Breast epithelium (tissue), 4 donors: ENCODE measurements around the gene SWSAP1. TPM values are rescaled to one million over a fixed set of nuclear protein-coding genes. Genes with fewer than 3 reads are reported as not detected.

Experiments
- DNase-seq, 2 donors: peaks; one replicate each; pipeline ENCODE4 v3.0.0-alpha.2; 2019; ENCODE audit warnings: low spot score in 2 of 2
- H3K27ac ChIP-seq, 2 donors: fragments of 200-600 bp; sonication (generic) in 1 of 2; one replicate each; pipeline ENCODE4 v1.5.1; 2016 to 2019; ENCODE audit warnings: mild to moderate bottlenecking in 1 of 2
- H3K27me3 ChIP-seq, 2 donors: fragments of 200-600 bp; sonication (generic) in 1 of 2; one replicate each; pipeline versions ENCODE4 v1.5.1 to v1.6.0; 2017 to 2019; ENCODE audit warnings: control low read depth in 1 of 2, mild to moderate bottlenecking in 1 of 2
- H3K36me3 ChIP-seq: fragments of 200-600 bp; one replicate; pipeline ENCODE4 v1.5.1; 2019
- H3K4me1 ChIP-seq, 2 donors: fragments of 200-600 bp; sonication (generic); one replicate each; pipeline ENCODE4 v1.5.1; 2016 to 2019; ENCODE audit warnings: control low read depth in 1 of 2
- H3K4me3 ChIP-seq, 3 donors: fragments of 200-600 bp; sonication (generic); 1 replicate in 2 of 3; 2 replicates in 1 of 3; pipeline ENCODE4 v1.5.1; 2016 to 2019; ENCODE audit warnings: mild to moderate bottlenecking in 3 of 3, moderate library complexity in 2 of 3
- H3K9me3 ChIP-seq, 2 donors: fragments of 200-600 bp; sonication (generic) in 1 of 2; one replicate each; pipeline ENCODE4 v1.5.1; 2016 to 2019; ENCODE audit warnings: control low read depth in 1 of 2
- POLR2A ChIP-seq: fragments of 450-650 bp; IDR thresholded peaks from one replicate; pipeline ENCODE4 v1.6.1; 2016; ENCODE audit warnings: antibody characterized with exemption, mild to moderate bottlenecking, moderate library complexity
- POLR2AphosphoS5 ChIP-seq, 3 donors: sonication (generic); formaldehyde crosslinking; IDR thresholded peaks; one replicate each; pipeline ENCODE4 v1.6.1; 2017; ENCODE audit warnings: antibody characterized with exemption in 3 of 3
- intact Hi-C: fragments of 100-400 bp; cut with DNase I; formaldehyde crosslinking; loops from one replicate; pipeline ENCODE4 v1.15.1; 2023; ENCODE audit warnings: low total_unique reads
- total RNA-seq, 3 donors: library from RNA; depleted of rRNA; stranded (reverse); fragments of >200 nt; gene quantifications; one replicate each; pipeline ENCODE4 v1.1.0, GENCODE V29; 2016
- TF ChIP-seq, protein P1 (sequence below), 3 donors: fragments of 450-650 bp; IDR thresholded peaks; one replicate each; pipeline ENCODE4 v1.5.1; 2016 to 2017; ENCODE audit warnings: antibody characterized with exemption in 3 of 3, mild to moderate bottlenecking in 3 of 3, moderate library complexity in 3 of 3

Gene SWSAP1
- total RNA-seq, 3 donors from 2014 or later, result 1.1 to 2.6 (median 2.2) TPM

DNA sequence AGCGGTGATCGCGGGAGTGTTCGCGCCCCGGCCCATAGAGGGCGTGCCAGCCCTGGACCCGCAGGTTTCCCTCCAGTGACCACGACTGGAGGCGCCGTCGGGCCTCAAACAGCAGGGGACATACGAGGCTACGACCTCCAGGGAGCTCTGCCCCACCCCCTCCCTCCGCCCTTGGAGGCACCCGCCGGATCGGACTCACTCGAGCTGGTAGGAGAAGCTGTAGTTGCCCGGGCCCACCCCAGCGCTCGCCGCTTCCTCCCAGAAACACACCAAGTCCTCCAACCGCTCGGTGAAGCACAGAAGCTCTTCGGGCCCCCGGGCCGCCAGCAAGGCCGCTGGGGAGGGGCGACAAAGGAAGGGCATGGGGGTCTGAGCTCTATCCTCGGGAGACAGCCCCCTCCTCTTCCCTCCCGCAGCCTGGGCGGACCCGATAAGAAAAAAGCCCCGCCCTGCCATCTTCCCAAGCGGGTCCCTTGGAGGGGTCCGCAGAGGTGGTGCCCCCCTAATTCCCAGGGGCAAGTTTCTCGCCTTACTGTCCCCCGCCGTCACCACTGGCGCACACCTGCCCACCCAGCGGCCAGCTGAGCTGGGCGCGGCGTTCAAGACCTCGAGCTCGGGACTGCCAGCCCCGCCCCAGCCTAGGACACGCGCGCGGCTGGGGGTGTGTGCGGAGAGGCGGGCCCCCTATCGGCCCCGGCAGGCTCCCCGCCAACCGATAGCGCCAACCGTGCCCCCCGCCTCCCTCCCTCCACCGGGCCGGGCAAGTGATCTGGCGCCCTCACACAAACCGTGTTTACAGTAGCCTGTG, 8.6 kb downstream of the SWSAP1 start:
- Histone ChIP-seq H3K4me3 (peak overlapping the region; percentile 36 to 52 (median 44)), H3K9me3 (no peaks in the 10 kb centered on the region), H3K27ac (no peak overlapping the region), H3K4me1 (peaks cover 0 to 18% of the 10 kb centered on the region in 2 donors), H3K36me3 (no peaks in the 10 kb centered on the region), H3K27me3 (peaks cover 3 to 13% of the 10 kb centered on the region in 2 donors)
- no peak for DNase-seq
- intact Hi-C loops, result no loop called here
- no peak for TF ChIP-seq POLR2A
- TF ChIP-seq, protein P1, sequence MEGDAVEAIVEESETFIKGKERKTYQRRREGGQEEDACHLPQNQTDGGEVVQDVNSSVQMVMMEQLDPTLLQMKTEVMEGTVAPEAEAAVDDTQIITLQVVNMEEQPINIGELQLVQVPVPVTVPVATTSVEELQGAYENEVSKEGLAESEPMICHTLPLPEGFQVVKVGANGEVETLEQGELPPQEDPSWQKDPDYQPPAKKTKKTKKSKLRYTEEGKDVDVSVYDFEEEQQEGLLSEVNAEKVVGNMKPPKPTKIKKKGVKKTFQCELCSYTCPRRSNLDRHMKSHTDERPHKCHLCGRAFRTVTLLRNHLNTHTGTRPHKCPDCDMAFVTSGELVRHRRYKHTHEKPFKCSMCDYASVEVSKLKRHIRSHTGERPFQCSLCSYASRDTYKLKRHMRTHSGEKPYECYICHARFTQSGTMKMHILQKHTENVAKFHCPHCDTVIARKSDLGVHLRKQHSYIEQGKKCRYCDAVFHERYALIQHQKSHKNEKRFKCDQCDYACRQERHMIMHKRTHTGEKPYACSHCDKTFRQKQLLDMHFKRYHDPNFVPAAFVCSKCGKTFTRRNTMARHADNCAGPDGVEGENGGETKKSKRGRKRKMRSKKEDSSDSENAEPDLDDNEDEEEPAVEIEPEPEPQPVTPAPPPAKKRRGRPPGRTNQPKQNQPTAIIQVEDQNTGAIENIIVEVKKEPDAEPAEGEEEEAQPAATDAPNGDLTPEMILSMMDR (IDR thresholded peaks at IDR 0.05), result peak; percentile 20 to 53 (median 29)

DNA sequence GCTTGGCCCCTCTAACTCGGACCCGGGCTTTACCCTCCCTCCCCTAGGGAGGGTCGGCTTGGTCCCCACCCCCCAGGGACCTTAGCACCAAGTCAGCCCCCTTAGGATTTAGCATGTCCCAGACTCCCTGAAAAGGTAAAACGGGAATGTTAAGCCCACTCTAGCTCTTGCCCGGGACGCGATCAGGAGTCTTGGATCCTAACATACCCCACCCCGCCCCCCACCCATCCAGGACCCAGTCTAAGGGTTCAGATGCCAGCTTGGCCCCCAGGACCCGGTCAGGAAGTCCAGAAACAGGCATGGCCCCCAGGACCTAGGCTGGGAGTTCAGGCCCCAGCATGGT, 9.2 kb downstream of the SWSAP1 start:
- DNase-seq, result no peak
- intact Hi-C loops, result no loop called here
- Histone ChIP-seq H3K4me1 (peaks cover 0 to 18% of the 10 kb centered on the region in 2 donors), H3K36me3 (no peaks in the 10 kb centered on the region), H3K9me3 (no peaks in the 10 kb centered on the region), H3K4me3 (peak overlapping the region; percentile 36 to 52 (median 44)), H3K27ac (peak overlapping the region in 1 of 2 donors; percentile 23), H3K27me3 (peaks cover 3 to 13% of the 10 kb centered on the region in 2 donors)
- TF ChIP-seq POLR2AphosphoS5 (IDR thresholded peaks at IDR 0.05), result no peak

DNA sequence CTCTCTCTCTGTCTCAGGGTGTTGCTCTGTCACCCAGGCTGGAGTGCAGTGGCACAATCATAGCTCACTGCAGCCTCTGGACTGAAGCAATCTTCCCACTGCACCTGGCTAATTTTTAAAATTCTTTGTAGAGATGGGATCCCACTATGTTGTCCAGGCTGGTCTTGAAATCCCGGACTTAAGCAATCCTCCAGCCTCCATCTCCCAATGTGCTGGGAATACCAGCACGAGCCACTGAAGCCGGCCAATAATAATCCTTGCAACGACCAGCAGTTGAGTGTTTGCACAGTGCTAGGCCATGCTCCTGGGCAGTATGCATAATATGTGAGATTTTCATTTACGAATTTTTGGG, 10.3 kb downstream of the SWSAP1 start:
- peaks cover 3 to 13% of the 10 kb centered on the region in 2 donors for H3K27me3 ChIP-seq
- no peaks in the 10 kb centered on the region for H3K9me3 ChIP-seq
- intact Hi-C loops, result no loop called here
- TF ChIP-seq, protein P1 (IDR thresholded peaks at IDR 0.05), result no peak
- no peak for TF ChIP-seq POLR2AphosphoS5 (IDR thresholded peaks at IDR 0.05)
- no peaks in the 10 kb centered on the region for H3K36me3 ChIP-seq
- peaks cover 0 to 18% of the 10 kb centered on the region in 2 donors for H3K4me1 ChIP-seq
- DNase-seq, result no peak
- H3K27ac ChIP-seq, result no peak overlapping the region
- H3K4me3 ChIP-seq, result no peak overlapping the region

DNA sequence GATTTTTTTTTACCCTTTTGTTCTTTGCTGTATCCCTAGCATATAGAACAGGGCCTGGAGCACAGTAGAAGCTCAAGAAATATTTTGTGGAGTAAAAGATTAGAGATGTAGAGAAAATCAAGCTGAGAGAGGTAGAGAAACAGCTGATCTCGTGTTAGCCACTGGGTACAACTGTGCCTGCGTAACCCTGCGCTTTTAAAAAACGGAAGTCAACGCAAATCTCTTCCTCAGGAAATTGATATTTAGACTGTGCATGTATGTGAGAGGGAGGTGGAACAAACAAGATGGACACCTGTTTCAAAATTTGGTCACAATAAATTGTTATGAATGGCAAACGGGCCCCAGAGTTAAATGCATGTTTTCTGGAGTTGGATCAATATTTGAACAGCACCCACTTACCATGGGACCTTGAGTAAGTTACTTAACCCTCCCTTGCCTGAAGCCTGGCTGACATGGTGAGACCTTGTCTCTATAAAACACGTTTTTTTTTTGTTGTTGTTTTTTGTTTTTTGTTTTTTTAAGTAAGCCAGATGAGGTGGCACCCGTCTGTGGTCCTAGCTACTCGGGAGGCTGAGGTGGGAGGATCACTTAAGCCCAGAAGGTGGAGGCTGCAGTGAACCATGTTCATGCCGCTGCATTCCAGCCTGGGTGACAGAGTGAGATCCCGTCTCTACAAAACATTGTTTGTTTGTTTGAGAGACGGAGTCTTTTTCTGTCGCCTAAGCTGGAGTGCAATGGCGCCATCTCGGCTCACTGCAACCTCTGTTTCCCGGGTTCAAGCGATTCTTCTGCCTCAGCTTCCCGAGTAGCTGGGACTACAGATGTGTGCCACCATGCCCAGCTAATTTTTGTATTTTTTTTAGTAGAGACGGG, 12.9 kb downstream of the SWSAP1 start:
- TF ChIP-seq, protein P1 (IDR thresholded peaks at IDR 0.05), result no peak
- Histone ChIP-seq H3K36me3 (no peaks in the 10 kb centered on the region), H3K4me1 (peaks cover 0 to 8% of the 10 kb centered on the region in 2 donors), H3K9me3 (no peaks in the 10 kb centered on the region), H3K27ac (no peak overlapping the region), H3K4me3 (no peak overlapping the region), H3K27me3 (peaks cover 0 to 12% of the 10 kb centered on the region in 2 donors)
- DNase-seq, result no peak
- intact Hi-C loops, result no loop called here

DNA sequence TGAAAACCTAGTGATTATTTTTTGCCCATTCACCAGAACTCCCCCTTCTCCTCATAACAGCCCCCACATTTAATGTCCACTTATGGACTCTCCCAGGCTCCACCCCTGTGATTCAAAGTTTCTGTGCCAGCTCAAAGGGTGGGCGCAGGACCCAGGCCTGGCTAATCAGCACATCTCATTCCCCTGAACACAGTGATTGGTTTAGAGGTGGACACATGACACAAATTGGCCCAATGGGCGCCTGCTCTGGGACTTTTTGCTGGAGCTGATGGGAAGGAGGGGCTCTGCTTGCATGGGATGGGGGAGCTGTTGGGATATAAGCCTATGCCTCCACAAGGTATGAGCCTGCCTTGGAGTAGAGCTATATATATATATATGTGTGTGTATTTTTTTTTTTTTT, 15.9 kb downstream of the SWSAP1 start:
- no peaks in the 10 kb centered on the region for H3K36me3 ChIP-seq
- TF ChIP-seq POLR2A (no peak), POLR2AphosphoS5 (IDR thresholded peaks at IDR 0.05) (no peak)
- TF ChIP-seq, protein P1 (IDR thresholded peaks at IDR 0.05), result no peak
- H3K27me3 ChIP-seq, result no peaks in the 10 kb centered on the region
- H3K9me3 ChIP-seq, result no peaks in the 10 kb centered on the region
- DNase-seq, result no peak
- H3K4me3 ChIP-seq, result no peak overlapping the region
- intact Hi-C loops, result no loop called here
- H3K27ac ChIP-seq, result no peak overlapping the region
- H3K4me1 ChIP-seq, result no peaks in the 10 kb centered on the region
